Liver (tissue), 9 donors: ENCODE measurements around the gene WDR49. TPM values are rescaled to one million over a fixed set of nuclear protein-coding genes. Genes with fewer than 3 reads are reported as not detected.

ENCODE experiments used
- DNase-seq: peaks from one replicate; pipeline ENCODE4 v3.0.0-alpha.2; 2017; ENCODE audit warnings: low spot score
- H3K27ac ChIP-seq, 2 donors: one replicate each; pipeline ENCODE4 v1.7.0; 2013; ENCODE audit warnings: inconsistent platforms in 2 of 2, low read length in 2 of 2, control low read depth in 1 of 2, low read depth in 1 of 2, mild to moderate bottlenecking in 1 of 2
- H3K27me3 ChIP-seq, 4 donors: one replicate each; pipeline versions ENCODE4 v1.6.1 to v1.7.0; 2013; ENCODE audit warnings: low read length in 3 of 4, inconsistent platforms in 1 of 4, mild to moderate bottlenecking in 1 of 4, moderate library complexity in 1 of 4; ENCODE audit not compliant: control insufficient read depth in 4 of 4, insufficient read depth in 4 of 4
- H3K36me3 ChIP-seq, 4 donors: one replicate each; pipeline versions ENCODE4 v1.6.1 to v1.7.0; 2013; ENCODE audit warnings: low read length in 3 of 4, mild to moderate bottlenecking in 3 of 4, low read depth in 1 of 4, moderate library complexity in 1 of 4; ENCODE audit not compliant: control insufficient read depth in 4 of 4, insufficient read depth in 3 of 4
- H3K4me1 ChIP-seq, 4 donors: one replicate each; pipeline versions ENCODE4 v1.6.1 to v1.7.0; 2013; ENCODE audit warnings: low read length in 3 of 4, mild to moderate bottlenecking in 3 of 4, moderate library complexity in 1 of 4; ENCODE audit not compliant: control insufficient read depth in 4 of 4, insufficient read depth in 4 of 4
- H3K4me3 ChIP-seq, 3 donors: one replicate each; pipeline versions ENCODE4 v1.6.1 to v1.7.0; 2013; ENCODE audit warnings: low read length in 3 of 3, control low read depth in 1 of 3, low read depth in 1 of 3, mild to moderate bottlenecking in 1 of 3
- H3K9ac ChIP-seq, 2 donors: one replicate each; pipeline ENCODE4 v1.7.0; 2013; ENCODE audit warnings: low read length in 2 of 2, mild to moderate bottlenecking in 2 of 2, moderate library complexity in 2 of 2, control low read depth in 1 of 2, low read depth in 1 of 2
- H3K9me3 ChIP-seq, 4 donors: one replicate each; pipeline versions ENCODE4 v1.6.1 to v1.7.0; 2013; ENCODE audit warnings: low read length in 3 of 4; ENCODE audit not compliant: control insufficient read depth in 4 of 4
- EGR1 ChIP-seq, 2 donors: IDR thresholded peaks; 2 replicates each; pipeline ENCODE4 v1.6.1; 2016 to 2018; ENCODE audit warnings: antibody characterized with exemption in 2 of 2, low read depth in 2 of 2
- GABPA ChIP-seq, 2 donors: IDR thresholded peaks in 1 of 2; conservative IDR thresholded peaks in 1 of 2; 2 replicates each; pipeline ENCODE4 v1.6.1; 2016; ENCODE audit warnings: antibody characterized with exemption in 2 of 2, mild to moderate bottlenecking in 1 of 2, moderate library complexity in 1 of 2
- HNF4G ChIP-seq: IDR thresholded peaks from 2 replicates; pipeline ENCODE4 v1.6.1; 2016; ENCODE audit warnings: antibody characterized with exemption
- RAD21 ChIP-seq, 2 donors: IDR thresholded peaks; 2 replicates each; pipeline ENCODE4 v1.6.1; 2016; ENCODE audit warnings: antibody characterized with exemption in 2 of 2, mild to moderate bottlenecking in 2 of 2
- RXRA ChIP-seq, 2 donors: IDR thresholded peaks; 2 replicates each; pipeline ENCODE4 v1.6.1; 2017 to 2018; ENCODE audit warnings: antibody characterized with exemption in 2 of 2, mild to moderate bottlenecking in 1 of 2
- SP1 ChIP-seq: IDR thresholded peaks from 2 replicates; pipeline ENCODE4 v1.6.1; 2018; ENCODE audit warnings: antibody characterized with exemption, mild to moderate bottlenecking
- TAF1 ChIP-seq: conservative IDR thresholded peaks from 2 replicates; pipeline ENCODE4 v1.6.1; 2016; ENCODE audit warnings: antibody characterized with exemption, mild to moderate bottlenecking
- YY1 ChIP-seq: IDR thresholded peaks from 2 replicates; pipeline ENCODE4 v1.6.1; 2016; ENCODE audit warnings: antibody characterized with exemption, mild to moderate bottlenecking
- WGBS: extraction: QIAGEN DNeasy Blood & Tissue Kit; methylation state at CpG from one replicate; pipeline ENCODE4 v1.1.7; 2013; 5-methylcytosine and 5-hydroxymethylcytosine counted together
- polyA plus RNA-seq, 2 donors: library from polyadenylated mRNA; stranded (reverse) in 1 of 2; unstranded in 1 of 2; fragments of 200-250 nt in 1 of 2; fragments of >200 nt in 1 of 2; fragmentation: Nextera tagmentation in 1 of 2; extraction: Ambion mirVana in 1 of 2; gene quantifications; one replicate each; pipeline versions ENCODE4 v1.2.1 to v1.2.3, GENCODE V29; 2013 to 2015
- total RNA-seq, 2 donors: library from RNA; depleted of rRNA; stranded (reverse); fragments of >200 nt; gene quantifications; one replicate each; pipeline ENCODE4 v1.2.3, GENCODE V29; 2014
- TF ChIP-seq, protein P1 (sequence below): IDR thresholded peaks from 2 replicates; pipeline ENCODE4 v1.6.1; 2016; ENCODE audit warnings: antibody characterized with exemption
- TF ChIP-seq, protein P2 (sequence below): IDR thresholded peaks from 2 replicates; pipeline ENCODE4 v1.6.1; 2016; ENCODE audit warnings: antibody characterized with exemption
- TF ChIP-seq, protein P3 (sequence below): IDR thresholded peaks from 2 replicates; pipeline ENCODE4 v1.6.1; 2016; ENCODE audit warnings: antibody characterized with exemption
- TF ChIP-seq, protein P4 (sequence below): fragments of 150-350 bp; IDR thresholded peaks from 2 replicates; pipeline ENCODE4 v1.5.1; 2017; ENCODE audit warnings: improper control_type of control experiment, low read depth, low read length; ENCODE audit not compliant: missing input control
- TF ChIP-seq, protein P5 (sequence below): IDR thresholded peaks from 2 replicates; pipeline ENCODE4 v1.6.1; 2016; ENCODE audit warnings: antibody characterized with exemption, mild to moderate bottlenecking
- donor health status: healthy.
- donor health status: healthy.
- donor health status: healthy.
- donor health status: healthy.
- donor health status: healthy.

Gene WDR49
- total and polyA plus RNA-seq, 4 donors, result 0.23 to 0.42 TPM; not detected in 2

DNA sequence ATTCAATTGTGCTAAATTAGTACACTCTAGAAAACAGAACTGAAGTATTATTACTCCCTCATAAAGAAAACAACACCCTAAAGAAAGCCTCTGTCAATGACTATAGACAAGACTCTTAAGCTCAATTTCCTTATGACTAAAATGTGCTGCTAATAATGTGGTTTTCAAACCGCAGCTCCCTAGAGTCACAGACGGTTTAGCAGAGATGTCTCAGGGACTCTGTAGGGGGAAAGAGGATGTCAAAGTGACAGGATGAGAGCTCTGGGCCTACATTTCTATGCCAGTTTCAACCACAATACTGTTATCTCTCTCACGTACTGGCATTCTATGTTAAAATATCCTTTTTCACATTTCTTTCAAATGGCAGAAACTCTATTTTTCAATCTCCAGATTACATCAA lies 37.6 kb upstream of the WDR49 start:
- TF ChIP-seq GABPA (IDR thresholded peaks at IDR 0.05 in 1 of 2, conservative IDR thresholded peaks at IDR 0.05 in 1 of 2) (no peak), YY1 (no peak)
- TF ChIP-seq, protein P1, sequence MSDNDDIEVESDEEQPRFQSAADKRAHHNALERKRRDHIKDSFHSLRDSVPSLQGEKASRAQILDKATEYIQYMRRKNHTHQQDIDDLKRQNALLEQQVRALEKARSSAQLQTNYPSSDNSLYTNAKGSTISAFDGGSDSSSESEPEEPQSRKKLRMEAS, result no peak
- TF ChIP-seq, protein P2, sequence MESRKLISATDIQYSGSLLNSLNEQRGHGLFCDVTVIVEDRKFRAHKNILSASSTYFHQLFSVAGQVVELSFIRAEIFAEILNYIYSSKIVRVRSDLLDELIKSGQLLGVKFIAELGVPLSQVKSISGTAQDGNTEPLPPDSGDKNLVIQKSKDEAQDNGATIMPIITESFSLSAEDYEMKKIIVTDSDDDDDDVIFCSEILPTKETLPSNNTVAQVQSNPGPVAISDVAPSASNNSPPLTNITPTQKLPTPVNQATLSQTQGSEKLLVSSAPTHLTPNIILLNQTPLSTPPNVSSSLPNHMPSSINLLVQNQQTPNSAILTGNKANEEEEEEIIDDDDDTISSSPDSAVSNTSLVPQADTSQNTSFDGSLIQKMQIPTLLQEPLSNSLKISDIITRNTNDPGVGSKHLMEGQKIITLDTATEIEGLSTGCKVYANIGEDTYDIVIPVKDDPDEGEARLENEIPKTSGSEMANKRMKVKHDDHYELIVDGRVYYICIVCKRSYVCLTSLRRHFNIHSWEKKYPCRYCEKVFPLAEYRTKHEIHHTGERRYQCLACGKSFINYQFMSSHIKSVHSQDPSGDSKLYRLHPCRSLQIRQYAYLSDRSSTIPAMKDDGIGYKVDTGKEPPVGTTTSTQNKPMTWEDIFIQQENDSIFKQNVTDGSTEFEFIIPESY, result no peak
- H3K27ac ChIP-seq, result no peak overlapping the region
- no peak for DNase-seq
- no peak overlapping the region for H3K9ac ChIP-seq
- H3K36me3 ChIP-seq, result peaks cover 5 to 26% (median 13%) of the 10 kb centered on the region in 4 donors
- peaks cover 0 to 1% (median 0%) of the 10 kb centered on the region in 4 donors for H3K4me1 ChIP-seq
- 87% methylated on average over 3 of the region's 3 CpGs for WGBS
- H3K27me3 ChIP-seq, result no peaks in the 10 kb centered on the region
- H3K4me3 ChIP-seq, result no peak overlapping the region
- H3K9me3 ChIP-seq, result no peaks in the 10 kb centered on the region

DNA sequence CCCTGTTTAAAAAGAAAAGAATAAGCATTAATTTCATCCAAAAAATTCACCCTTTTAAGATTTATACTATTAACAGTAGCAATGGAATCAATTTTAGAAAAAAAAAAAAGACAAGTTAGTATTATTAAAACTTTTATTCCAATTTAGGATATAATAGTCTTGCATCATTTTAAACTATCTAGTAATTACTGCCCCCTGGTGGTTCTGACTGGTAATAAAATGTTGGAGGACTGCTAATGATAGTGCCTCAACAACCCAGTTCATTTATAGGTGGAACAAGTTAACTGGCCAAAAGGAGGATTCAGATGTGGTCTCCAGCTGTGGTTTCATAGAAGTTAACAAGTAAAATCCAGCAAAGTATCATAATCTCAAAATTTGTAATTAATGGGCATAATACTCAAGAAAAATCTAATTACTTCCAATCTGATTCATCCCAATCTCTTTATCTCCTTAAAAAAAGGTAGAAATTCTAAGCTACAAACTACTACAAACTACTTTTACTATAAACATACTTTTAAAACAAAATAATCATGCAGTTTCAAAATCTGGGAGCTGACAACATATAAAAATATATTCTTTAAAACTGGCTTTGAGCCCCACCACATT lies 30.7 kb upstream of the WDR49 start:
- no peaks in the 10 kb centered on the region for H3K9me3 ChIP-seq
- no peak overlapping the region for H3K9ac ChIP-seq
- TF ChIP-seq, protein P3, sequence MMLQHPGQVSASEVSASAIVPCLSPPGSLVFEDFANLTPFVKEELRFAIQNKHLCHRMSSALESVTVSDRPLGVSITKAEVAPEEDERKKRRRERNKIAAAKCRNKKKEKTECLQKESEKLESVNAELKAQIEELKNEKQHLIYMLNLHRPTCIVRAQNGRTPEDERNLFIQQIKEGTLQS, result peak; percentile 65
- TF ChIP-seq, protein P4, sequence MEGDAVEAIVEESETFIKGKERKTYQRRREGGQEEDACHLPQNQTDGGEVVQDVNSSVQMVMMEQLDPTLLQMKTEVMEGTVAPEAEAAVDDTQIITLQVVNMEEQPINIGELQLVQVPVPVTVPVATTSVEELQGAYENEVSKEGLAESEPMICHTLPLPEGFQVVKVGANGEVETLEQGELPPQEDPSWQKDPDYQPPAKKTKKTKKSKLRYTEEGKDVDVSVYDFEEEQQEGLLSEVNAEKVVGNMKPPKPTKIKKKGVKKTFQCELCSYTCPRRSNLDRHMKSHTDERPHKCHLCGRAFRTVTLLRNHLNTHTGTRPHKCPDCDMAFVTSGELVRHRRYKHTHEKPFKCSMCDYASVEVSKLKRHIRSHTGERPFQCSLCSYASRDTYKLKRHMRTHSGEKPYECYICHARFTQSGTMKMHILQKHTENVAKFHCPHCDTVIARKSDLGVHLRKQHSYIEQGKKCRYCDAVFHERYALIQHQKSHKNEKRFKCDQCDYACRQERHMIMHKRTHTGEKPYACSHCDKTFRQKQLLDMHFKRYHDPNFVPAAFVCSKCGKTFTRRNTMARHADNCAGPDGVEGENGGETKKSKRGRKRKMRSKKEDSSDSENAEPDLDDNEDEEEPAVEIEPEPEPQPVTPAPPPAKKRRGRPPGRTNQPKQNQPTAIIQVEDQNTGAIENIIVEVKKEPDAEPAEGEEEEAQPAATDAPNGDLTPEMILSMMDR, result peak; percentile 78
- TF ChIP-seq RAD21 (IDR thresholded peaks at IDR 0.05) (peak; percentile 70 to 75), EGR1 (IDR thresholded peaks at IDR 0.05; ENCODE audit: low read depth in 2 of 2) (no peak)
- TF ChIP-seq, protein P2, result no peak
- H3K36me3 ChIP-seq, result peaks cover 0 to 13% (median 6%) of the 10 kb centered on the region in 4 donors
- peak; percentile 44 for DNase-seq
- H3K27ac ChIP-seq, result no peak overlapping the region
- no peaks in the 10 kb centered on the region for H3K4me1 ChIP-seq
- no peaks in the 10 kb centered on the region for H3K27me3 ChIP-seq
- no peak overlapping the region for H3K4me3 ChIP-seq

DNA sequence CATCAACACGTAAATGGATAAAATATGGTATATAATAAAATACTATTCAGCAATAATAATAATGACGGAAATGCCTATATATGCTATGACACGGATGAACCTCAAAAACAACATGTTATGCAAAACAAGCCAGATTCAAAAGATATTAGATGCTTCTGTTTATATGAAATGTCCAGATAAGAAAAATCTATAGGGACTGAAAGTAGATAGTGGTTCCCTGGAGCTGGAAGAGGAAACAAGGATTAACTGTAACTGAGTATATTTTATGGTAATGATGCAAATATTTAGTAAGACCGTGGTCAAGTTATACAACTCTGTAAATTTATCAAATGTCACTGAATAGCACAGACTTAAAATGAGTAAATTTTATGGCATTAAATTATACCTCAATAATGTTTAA lies 25.8 kb upstream of the WDR49 start:
- 94% methylated on average over 4 of the region's 4 CpGs for WGBS
- H3K36me3 ChIP-seq, result peaks cover 0 to 14% (median 6%) of the 10 kb centered on the region in 4 donors
- TF ChIP-seq, protein P2, result no peak
- no peak for TF ChIP-seq EGR1 (IDR thresholded peaks at IDR 0.05; ENCODE audit: low read depth in 2 of 2)
- TF ChIP-seq, protein P1, result no peak
- TF ChIP-seq RAD21 (IDR thresholded peaks at IDR 0.05), result no peak
- TF ChIP-seq HNF4G, result no peak
- TF ChIP-seq TAF1, result no peak
- TF ChIP-seq SP1, result no peak
- TF ChIP-seq, protein P5, sequence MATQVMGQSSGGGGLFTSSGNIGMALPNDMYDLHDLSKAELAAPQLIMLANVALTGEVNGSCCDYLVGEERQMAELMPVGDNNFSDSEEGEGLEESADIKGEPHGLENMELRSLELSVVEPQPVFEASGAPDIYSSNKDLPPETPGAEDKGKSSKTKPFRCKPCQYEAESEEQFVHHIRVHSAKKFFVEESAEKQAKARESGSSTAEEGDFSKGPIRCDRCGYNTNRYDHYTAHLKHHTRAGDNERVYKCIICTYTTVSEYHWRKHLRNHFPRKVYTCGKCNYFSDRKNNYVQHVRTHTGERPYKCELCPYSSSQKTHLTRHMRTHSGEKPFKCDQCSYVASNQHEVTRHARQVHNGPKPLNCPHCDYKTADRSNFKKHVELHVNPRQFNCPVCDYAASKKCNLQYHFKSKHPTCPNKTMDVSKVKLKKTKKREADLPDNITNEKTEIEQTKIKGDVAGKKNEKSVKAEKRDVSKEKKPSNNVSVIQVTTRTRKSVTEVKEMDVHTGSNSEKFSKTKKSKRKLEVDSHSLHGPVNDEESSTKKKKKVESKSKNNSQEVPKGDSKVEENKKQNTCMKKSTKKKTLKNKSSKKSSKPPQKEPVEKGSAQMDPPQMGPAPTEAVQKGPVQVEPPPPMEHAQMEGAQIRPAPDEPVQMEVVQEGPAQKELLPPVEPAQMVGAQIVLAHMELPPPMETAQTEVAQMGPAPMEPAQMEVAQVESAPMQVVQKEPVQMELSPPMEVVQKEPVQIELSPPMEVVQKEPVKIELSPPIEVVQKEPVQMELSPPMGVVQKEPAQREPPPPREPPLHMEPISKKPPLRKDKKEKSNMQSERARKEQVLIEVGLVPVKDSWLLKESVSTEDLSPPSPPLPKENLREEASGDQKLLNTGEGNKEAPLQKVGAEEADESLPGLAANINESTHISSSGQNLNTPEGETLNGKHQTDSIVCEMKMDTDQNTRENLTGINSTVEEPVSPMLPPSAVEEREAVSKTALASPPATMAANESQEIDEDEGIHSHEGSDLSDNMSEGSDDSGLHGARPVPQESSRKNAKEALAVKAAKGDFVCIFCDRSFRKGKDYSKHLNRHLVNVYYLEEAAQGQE, result no peak
- TF ChIP-seq RXRA (IDR thresholded peaks at IDR 0.05), result no peak

More for the DNA sequence above, 25.8 kb upstream of the WDR49 start:
- no peak overlapping the region for H3K27ac ChIP-seq
- no peak for DNase-seq
- no peak overlapping the region for H3K4me3 ChIP-seq
- H3K27me3 ChIP-seq, result no peaks in the 10 kb centered on the region
- peaks cover 0 to 16% (median 4%) of the 10 kb centered on the region in 4 donors for H3K9me3 ChIP-seq
- no peaks in the 10 kb centered on the region for H3K4me1 ChIP-seq
- H3K9ac ChIP-seq, result no peak overlapping the region
